ENCODE data around the gene NAALADL1.
A peak's percentile ranks its signal among the peaks of the same experiment; 100 is the strongest.

NAALADL1 gene, protein sequence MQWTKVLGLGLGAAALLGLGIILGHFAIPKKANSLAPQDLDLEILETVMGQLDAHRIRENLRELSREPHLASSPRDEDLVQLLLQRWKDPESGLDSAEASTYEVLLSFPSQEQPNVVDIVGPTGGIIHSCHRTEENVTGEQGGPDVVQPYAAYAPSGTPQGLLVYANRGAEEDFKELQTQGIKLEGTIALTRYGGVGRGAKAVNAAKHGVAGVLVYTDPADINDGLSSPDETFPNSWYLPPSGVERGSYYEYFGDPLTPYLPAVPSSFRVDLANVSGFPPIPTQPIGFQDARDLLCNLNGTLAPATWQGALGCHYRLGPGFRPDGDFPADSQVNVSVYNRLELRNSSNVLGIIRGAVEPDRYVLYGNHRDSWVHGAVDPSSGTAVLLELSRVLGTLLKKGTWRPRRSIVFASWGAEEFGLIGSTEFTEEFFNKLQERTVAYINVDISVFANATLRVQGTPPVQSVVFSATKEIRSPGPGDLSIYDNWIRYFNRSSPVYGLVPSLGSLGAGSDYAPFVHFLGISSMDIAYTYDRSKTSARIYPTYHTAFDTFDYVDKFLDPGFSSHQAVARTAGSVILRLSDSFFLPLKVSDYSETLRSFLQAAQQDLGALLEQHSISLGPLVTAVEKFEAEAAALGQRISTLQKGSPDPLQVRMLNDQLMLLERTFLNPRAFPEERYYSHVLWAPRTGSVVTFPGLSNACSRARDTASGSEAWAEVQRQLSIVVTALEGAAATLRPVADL

DNA sequence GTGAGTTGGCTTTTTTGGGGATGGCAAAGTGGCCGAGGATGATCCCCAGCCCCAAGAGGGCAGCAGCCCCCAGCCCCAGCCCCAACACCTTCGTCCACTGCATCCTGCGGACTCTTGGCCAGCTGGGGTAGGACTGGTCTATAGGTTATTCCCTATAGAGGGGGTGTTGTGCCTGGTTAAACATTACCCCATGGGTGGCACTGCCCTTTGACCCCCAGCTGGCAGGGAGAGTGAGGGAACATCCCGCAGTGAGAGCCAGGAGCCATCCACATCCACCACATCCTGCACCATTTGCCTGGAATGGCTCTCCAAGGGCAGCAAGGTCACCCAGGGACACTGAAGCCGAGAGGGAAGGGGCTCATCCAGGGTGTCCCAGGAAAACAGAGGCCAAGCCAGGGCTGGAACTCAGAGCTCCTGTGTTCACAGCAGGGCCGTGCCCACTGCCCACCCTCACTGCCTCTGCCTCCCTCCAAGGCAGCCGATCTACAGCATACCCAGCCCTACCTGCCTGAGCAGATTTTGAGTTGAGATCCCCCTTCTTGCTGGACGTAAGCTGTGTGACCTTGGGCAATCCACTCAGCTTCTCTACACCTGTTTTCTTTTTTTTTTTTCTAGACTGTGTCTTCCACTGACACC lies at the start of gene NAALADL1:
Gene NAALADL1, minus strand, starts transcription at position 135 of the 636 bp plus-strand sequence. Its CDS starts 32 bp downstream, at position 103.
- no peak for DNase-seq

DNA sequence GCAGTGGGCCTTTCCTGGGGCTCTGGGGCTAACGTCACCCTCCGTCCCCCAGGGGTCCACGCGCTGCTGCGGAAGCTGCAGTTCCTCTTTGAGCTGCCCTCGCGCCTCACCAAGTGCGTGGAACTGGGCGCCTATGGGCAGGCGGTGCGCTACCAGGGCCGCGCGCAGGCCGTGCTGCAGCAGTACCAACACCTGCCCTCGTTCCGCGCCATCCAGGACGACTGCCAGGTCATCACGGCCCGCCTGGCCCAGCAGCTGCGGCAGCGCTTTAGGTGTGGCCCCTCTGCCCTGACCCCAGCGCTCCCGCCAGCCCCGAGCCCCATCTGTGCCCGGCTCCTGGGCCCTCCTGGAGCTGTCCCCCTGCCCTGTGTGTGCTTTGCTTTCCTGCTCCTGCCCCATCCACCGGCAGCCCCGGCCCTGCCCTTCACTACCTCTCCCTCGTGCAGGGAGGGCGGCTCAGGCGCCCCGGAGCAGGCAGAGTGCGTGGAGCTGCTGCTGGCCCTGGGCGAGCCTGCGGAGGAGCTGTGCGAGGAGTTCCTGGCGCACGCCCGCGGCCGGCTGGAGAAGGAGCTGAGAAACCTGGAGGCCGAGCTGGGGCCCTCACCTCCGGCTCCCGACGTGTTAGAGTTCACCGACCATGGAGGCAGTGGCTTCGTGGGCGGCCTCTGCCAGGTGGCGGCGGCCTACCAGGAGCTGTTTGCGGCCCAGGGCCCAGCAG lies 49.6 kb upstream of the NAALADL1 start:
- DNase-seq: no peak

DNA sequence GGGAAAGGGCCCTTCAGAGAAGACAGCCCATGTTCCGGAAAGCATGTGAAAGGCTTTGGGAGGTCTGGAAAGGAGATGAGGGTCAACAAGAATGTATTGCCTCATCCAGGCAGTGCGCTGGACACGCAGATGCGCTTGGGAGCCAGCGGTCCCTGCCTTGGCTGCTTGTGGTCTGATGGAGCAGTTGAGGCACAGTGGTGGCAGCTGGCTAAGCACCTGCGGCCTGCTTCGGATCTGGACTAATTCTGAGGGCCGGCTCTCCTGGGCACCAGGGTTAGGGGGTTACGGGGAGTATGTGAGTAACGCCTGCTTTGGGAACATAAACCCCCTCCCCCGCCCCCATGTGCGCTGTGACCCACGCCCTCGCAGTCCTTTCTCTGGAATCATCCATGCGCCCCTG lies 48.7 kb upstream of the NAALADL1 start:
- DNase-seq: no peak

DNA sequence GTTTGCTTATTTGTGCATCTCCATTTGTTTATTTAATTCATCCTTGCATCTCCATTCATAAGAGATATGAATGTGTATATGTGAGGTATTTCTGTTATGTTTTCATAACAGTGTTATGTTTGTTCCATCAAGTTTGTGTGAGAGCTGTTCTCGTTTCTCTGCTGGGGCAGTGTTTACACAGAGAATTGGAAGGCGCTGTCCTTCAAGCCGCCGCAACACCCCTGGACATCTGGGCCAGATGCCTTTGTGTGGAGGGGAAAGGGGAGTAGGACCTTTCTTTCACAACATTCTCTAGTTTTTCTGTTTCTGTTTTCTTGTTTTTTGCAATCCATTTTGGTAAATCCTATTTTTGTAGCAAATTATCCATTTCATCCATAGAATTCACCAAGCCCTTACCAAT lies 46.3 kb upstream of the NAALADL1 start:
- no peak for DNase-seq

DNA sequence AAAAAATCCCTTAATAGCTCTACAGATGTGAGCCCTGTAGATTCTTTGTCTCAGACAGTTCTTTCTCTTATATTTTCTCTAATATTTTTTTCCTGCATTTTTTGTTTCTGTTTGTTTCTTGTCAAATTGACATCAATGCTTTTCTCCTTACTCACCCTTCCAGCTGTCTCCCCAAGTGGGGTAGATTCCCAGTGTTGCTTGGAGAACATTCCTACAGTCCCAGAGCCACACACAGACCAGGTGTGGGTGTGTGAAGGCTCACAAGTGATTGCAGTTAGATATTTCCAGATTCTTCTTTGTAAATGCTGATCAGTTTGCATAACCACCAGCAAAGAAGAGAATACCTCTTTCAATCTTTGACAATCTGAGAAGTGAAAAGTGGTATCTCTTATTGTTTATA lies 45.1 kb upstream of the NAALADL1 start:
- DNase-seq: no peak

DNA sequence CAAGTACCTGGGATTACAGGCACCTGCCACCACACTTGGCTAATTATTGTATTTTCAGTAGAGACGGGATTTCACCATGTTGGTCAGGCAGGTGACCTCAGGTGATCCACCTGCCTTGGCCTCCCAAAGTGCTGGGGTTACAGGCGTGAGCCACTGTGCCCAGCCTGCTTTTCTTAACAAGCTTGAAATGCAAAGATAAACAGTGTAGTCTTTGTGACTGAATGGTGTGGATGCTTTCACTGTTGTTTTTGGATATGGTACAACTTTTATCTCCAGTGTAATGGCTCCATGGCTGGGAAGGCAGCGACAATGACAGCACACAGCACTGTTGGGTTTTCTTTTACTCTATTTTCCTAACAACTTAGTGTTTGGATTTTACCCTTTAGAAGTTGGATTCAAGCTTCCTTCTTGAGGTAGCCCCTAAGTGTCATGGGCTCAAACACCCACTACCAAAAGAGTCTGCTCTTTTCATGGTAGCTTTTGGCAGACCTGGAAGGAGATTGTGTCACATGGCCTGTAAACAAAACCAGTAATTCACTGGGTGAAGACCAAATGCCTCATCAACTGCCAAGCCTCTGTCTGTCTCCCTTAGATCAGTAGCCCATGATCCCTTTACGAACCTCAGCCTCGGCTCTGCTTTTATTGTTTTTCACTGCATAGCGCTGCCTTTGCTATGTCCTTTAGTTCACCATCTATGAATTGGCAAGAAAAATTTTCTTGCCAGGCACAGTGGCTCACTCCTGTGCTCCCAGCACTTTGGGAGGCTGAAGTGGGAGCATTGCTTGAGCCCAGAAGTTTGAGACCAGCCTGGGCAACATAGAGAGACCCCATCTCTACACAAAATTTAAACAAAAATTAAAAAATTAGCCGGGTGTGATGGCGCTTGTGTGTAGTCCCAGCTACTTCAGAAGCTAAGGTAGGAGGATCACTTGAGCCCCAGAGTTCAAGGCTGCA lies 44.1 kb upstream of the NAALADL1 start:
- no peak for DNase-seq

DNA sequence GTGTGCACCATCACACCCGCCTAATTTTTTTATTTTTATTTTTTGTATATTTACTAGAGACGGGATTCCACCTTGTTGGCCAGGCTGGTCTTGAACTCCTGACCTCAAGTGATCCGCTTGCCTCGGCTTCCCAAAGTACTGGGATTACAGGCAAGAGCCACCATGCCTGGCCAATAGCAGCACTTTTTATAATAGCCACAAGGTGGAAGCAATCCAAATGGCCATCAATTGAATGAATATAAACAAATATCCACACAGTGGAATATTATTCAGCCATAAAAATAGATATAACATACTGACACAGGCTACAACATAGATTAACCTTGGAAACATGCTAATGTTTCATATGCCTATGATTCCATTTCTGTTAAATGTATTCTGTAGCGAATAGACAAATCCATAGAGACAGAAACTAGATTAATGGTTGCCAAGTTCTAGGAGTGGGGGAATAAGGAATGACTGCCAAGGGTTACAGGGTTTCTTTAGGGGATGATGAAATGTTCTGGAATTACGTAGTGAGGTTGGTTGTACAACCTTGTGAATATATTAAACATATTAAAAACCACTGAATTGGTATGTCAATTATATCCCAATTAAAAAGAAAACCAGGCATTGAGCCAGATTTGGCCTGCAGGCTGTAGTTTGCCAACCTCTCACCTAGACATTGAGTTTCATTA lies 42.5 kb upstream of the NAALADL1 start:
- no peak for DNase-seq

DNA sequence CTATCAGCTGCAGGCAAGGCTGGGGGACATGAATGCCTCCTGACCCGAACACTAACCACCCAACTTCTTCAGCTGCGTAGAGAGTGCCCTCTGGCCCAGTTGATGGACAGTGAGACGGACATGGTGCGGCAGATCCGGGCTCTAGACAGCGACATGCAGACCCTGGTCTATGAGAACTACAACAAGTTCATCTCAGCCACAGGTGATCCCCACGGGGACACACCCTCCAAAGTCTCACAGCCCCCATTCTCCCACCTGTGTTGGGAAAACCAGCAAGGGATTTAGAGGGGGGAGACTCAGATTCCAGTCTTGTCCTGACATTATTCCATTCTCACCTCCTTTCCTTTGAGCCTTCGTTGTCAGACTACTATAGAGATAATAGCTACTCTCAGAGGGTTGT lies 38.6 kb upstream of the NAALADL1 start:
- no peak for DNase-seq

DNA sequence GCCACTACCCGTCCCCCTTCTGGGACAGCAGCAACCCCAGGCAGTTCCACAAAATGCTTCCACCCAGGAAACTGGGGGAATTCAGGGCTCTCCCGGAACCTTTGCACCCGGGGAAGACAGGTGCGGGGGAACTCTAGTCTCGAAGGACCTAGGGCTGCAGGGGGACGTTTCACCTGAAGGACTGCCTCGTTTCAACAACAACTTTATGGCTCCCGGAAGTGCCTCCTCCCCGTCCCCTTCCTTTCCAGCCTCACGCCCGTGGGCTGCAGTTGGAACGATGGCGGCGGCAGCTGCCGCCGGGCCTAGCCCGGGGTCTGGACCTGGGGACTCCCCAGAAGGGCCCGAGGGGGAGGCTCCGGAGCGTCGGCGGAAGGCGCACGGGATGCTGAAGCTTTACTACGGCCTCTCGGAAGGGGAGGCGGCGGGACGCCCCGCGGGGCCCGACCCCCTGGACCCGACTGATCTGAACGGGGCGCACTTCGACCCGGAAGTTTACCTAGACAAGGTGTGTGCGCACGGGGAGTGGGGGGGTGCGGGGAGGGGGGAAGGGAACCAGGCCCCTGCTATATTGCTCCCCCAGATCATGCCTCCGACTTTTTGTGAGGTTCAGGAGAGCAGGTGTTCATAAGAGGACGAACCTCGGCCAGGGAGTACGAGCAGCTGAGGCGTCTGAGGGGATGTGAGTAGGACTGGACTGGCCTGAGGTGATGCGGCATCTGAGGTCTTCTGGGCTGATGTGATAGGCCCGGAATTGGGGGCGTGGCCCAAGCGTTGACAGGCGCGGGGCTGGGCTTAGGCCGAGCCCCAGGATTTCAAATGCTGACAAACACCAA lies 37.8 kb upstream of the NAALADL1 start, which contains the start of gene VPS51:
Gene VPS51, plus strand, starts transcription at position 241 of the 833 bp plus-strand sequence. Its CDS starts 37 bp downstream, at position 278.
- DNase-seq: peak; percentile 90 to 98 (median 96)

DNA sequence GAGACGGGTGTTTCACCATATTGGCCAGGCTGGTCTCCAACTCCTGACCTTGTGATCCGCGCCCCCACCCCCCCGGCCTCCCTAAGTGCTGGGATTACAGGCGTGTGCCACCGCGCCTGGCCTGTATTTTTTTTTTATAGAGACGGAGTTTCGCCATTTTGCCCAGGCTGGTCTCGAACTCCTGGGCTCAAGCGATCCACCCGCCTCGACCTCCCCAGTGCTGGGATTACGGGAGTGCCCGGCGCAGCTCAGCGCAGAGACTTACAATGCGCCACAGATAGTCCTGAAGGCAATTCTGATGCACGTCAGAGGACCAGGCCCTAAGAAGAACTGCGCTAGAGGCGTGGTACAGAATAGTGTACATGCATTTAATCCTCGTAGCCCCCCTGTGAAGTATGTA lies 37.1 kb upstream of the NAALADL1 start:
- DNase-seq: no peak

DNA sequence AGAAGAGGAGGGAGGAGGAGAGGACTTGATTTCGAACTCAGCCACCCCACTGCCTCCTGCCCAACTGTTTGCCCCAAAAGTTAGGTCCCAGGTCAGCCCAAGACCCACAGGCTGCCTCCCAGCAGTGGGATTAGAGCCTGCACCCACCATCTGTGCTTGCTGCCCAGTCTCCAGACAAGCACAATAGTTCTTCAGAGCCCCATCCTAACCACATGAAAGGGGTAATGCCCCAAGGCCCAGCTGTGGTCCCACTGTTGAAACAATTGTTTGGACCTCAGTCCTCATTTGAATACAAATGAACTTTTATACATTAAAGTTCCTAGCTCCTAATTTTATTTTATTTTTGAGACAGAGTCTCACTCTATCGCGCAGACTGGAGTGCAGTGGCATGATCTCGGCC lies 32.3 kb upstream of the NAALADL1 start:
- DNase-seq: no peak

DNA sequence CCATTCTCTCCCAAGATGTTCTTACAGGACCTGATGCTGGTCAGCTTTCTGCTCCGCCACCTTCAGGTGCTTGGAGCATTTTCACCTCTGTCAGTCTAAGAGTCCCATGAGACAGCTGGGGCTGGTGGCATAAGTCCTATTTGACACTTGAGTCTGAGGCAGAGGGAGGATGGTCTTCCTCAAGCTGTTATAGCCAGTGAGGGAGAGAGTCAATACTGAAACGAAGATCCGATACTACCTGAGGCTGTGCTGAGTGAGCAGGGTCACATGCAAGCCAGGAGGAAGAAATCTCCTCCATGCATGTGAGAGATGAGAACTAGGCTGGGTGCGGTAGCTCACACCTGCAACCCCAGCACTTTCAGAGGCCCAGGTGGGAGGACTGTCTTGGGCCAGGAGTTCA lies 31.3 kb upstream of the NAALADL1 start:
- no peak for DNase-seq

DNA sequence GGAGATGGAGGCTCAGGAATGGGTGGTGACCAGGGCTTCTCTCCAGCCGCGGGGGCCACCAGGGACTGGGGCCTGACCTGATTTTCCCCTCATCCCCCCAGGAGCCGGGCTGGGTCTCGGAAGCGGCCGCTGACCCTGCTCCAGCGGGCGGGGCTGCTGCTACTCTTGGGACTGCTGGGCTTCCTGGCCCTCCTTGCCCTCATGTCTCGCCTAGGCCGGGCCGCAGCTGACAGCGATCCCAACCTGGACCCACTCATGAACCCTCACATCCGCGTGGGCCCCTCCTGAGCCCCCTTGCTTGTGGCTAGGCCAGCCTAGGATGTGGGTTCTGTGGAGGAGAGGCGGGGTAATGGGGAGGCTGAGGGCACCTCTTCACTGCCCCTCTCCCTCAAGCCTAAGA lies 29.5 kb upstream of the NAALADL1 start:
- no peak for DNase-seq

DNA sequence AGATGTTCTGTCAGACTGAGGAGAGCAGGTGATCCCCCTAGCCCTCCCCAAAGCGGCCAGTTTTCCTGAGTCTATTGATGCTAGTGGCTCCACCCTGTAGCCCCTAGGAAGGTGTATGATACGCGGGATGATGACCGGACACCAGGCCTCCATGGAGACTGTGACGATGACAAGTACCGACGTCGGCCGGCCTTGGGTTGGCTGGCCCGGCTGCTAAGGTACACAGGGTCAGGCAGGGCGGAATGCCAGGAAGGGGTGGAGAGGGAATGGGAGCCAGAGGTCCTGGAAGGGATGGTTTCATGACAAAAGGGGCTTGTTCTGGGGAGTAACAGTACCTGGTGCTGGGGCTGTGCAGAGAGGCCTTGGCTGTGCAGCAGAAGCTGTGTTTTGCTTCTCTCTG lies 28.9 kb upstream of the NAALADL1 start:
- no peak for DNase-seq

DNA sequence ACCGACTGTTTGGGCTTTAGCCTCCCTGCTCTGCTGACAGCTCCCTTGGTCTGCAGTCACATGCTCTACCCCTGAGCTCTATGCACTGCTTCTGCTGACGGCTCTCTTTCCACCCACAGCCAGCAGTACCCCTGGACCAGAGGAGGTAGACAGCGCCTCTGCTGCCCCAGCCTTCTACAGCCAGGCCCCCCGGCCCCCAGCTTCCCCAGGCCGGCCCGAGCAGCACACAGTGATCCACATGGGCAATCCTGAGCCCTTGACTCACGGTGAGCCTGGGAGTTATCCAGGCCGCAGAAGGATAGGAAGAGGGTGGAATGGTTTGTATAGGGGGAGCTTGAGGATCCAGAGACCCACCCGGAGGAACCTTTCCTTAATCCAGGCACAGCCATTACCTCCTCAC lies 28.5 kb upstream of the NAALADL1 start:
- DNase-seq: no peak

DNA sequence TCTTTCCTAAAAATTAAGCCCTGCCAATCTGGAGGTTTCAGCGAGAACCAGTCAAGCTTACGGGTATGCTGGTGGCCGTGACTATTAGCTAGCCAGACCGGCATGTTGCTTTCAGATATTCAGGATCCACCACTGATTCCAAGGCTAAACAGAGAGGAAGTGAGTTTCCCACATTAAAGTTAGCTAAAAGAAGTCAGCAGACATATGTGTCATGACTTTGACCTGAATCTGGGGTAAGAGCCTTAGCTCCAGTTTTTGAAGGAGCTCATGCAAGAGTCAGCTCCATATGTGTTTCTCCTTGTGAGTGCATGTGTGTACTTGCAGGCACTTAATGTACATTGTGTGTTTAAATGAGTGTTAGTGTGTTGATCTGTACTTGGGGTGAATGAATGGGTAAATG lies 27.1 kb upstream of the NAALADL1 start:
- no peak for DNase-seq

DNA sequence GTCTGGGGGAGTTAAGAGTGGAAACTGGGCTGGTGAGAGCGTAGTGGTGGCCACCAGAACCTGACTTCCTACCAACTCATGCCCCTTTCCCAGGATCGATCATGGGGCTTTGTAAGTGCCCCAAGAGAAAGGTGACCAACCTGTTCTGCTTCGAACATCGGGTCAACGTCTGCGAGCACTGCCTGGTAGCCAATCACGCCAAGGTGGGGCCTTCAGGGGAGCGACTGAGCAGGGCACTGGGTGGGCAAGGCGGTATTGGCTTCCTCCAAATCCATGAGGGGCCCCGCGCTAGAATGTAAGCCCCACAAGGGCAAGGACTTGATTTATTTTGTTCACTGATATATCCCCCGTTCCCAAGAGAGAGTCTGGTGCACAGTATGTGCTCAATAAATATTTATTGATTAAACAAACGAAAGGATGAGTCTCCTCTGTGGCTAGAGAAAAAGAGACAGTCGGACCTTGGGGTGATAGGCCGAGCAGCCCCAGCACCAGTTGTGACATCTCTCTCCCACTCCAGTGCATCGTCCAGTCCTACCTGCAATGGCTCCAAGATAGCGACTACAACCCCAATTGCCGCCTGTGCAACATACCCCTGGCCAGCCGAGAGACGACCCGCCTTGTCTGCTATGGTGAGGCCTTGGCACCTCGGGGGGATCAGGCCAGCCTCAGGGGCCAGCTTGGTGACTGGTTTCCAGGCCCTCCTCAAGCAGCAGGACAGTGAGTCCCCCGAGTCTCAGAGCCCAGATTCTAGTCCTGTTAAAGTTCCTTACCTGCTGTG lies 26.4 kb upstream of the NAALADL1 start:
- peak in 1 of 3 experiments; percentile 40 for DNase-seq

DNA sequence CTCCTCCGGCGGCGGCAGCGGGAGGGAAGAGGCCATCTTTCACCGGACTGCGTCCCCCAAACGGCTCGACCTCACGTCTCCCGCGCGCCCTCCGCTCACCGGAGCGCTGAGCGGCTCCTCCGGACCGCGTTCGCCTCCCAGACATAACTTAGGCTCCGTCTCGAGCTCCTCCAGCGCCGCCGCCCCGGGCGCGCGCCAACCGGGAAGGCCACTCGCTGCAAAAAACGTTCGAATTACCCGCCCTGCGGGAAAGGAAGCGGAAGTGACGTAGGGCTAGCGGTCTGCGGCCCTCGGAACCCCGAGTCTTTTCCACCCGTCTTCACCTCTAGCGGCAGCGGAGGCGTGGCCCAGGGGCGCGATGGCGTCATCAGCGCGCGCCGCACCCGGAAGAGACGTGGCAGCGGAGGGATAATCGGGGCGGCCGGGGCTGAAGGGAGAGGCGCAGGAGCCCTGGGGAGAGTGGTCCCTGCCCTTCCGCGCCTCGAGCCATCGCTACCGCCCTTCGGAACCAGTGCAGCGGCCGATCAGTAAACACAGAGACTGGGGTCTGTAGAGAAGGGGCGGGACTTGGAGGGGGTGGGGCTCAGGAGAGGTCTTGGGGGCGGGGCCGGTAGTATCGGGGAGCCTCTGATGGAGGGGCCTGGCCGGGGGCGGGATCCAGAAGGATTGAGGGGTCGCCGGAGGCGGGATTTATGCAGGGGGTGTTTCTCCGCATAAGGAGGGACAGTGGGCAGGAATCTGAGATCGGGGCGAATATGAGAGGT lies 25.7 kb upstream of the NAALADL1 start, which contains the start of the genes CDCA5 and ZFPL1:
Gene CDCA5, minus strand, starts transcription at position 207 of the 764 bp plus-strand sequence. Its CDS starts 62 bp downstream, at position 145.
Gene ZFPL1, plus strand, starts transcription at position 389 of the 764 bp plus-strand sequence. CDS start 477 bp downstream, outside the sequence.
- peak; percentile 95 to 98 (median 96) for DNase-seq

Data from NCI-H1417 (cell line).